Dermis microvascular lymphatic vessel endothelial cell (primary cell): Measurements from ENCODE around the gene NRN1. TPM values are rescaled to one million over a fixed set of nuclear protein-coding genes. Genes with fewer than 3 reads are reported as not detected.
"Not testable (repeated sequence)": the region's sequence is repeated elsewhere in the genome, so short reads cannot be mapped to it uniquely, and the experiment has no call there.

Source experiments
- DNase-seq, 2 donors: peaks; one replicate each; pipeline versions ENCODE4 v3.0.0 to v3.0.0-alpha.2; 2010; ENCODE audit warnings: low read depth in 2 of 2
- total RNA-seq: library from RNA; depleted of rRNA; stranded (reverse); fragments of >200 nt; gene quantifications from 2 replicates; pipeline ENCODE4 v1.2.1, GENCODE V29; 2014

NRN1 gene
- total RNA-seq, 1 donor from 2014 or later, result 28.1 TPM

GRCh38 chr6:5984150-5985089 is 22.3 kb downstream of the NRN1 start:
- no peak for DNase-seq

GRCh38 chr6:5981126-5982026 is 25.3 kb downstream of the NRN1 start:
- peak in 1 of 2 donors; percentile 77 for DNase-seq

- DNase-seq, result peak; percentile 46 to 78
Measured at GRCh38 chr6:5979650-5980420, 26.9 kb downstream of the NRN1 start.

- no peak for DNase-seq
Measured at GRCh38 chr6:5976811-5977210, 29.9 kb downstream of the NRN1 start.

- peak; percentile 67 to 72 for DNase-seq
Measured at GRCh38 chr6:5968817-5969734, 37.6 kb downstream of the NRN1 start.

- not testable (repeated sequence) for DNase-seq
Measured at GRCh38 chr6:5968036-5968435, 38.7 kb downstream of the NRN1 start.

GRCh38 chr6:5967594-5967993 is 39.1 kb downstream of the NRN1 start:
- DNase-seq, result no peak

GRCh38 chr6:5962794-5963193 is 43.9 kb downstream of the NRN1 start:
- no peak for DNase-seq

GRCh38 chr6:5961836-5962235 is 44.9 kb downstream of the NRN1 start:
- no peak for DNase-seq

- no peak for DNase-seq
Measured at GRCh38 chr6:5960456-5960855, 46.3 kb downstream of the NRN1 start.

GRCh38 chr6:5958921-5959320 is 47.8 kb downstream of the NRN1 start:
- no peak for DNase-seq

GRCh38 chr6:5956939-5957338 is 49.8 kb downstream of the NRN1 start:
- no peak for DNase-seq

GRCh38 chr6:5950361-5950785 is 56.4 kb downstream of the NRN1 start:
- DNase-seq, result peak; percentile 48 to 62
